Hematopoietic multipotent progenitor cell treated with erythropoietin and hydrocortisone succinate and interleukin-3 and kit ligand, for 17 days (in vitro differentiated cells): ENCODE results near the gene SZT2.
A peak's percentile ranks its signal among the peaks of the same experiment; 100 is the strongest.

Experiments used
- DNase-seq: peaks from one replicate; pipeline ENCODE4 v3.0.0-alpha.2; 2015; ENCODE audit warnings: low spot score

The SZT2 gene

GRCh38 chr1:43423672-43424550, 34.2 kb downstream of the SZT2 start:
- peak; percentile 43 for DNase-seq

- DNase-seq = no peak
Measured at GRCh38 chr1:43425045-43425444, 35.3 kb downstream of the SZT2 start.

GRCh38 chr1:43426221-43426620, 36.5 kb downstream of the SZT2 start:
- no peak for DNase-seq

GRCh38 chr1:43427524-43427923, 37.8 kb downstream of the SZT2 start:
- no peak for DNase-seq

- no peak for DNase-seq
Measured at GRCh38 chr1:43427941-43428340, 38.2 kb downstream of the SZT2 start.

GRCh38 chr1:43430831-43431230, 41.1 kb downstream of the SZT2 start:
- DNase-seq = no peak

- DNase-seq = no peak
Measured at GRCh38 chr1:43431676-43432075, 42.0 kb downstream of the SZT2 start.

- DNase-seq = no peak
Measured at GRCh38 chr1:43432171-43432860, 42.6 kb downstream of the SZT2 start.

- no peak for DNase-seq
Measured at GRCh38 chr1:43432907-43433306, 43.2 kb downstream of the SZT2 start.

GRCh38 chr1:43434256-43434655, 44.6 kb downstream of the SZT2 start:
- DNase-seq = no peak

GRCh38 chr1:43435146-43436145, 45.7 kb downstream of the SZT2 start:
- no peak for DNase-seq

- DNase-seq = no peak
Measured at GRCh38 chr1:43436371-43436770, 46.7 kb downstream of the SZT2 start.

GRCh38 chr1:43437031-43437973, 47.6 kb downstream of the SZT2 start:
- no peak for DNase-seq

GRCh38 chr1:43438006-43438405, 48.3 kb downstream of the SZT2 start:
- no peak for DNase-seq

GRCh38 chr1:43438576-43438952, 48.9 kb downstream of the SZT2 start:
- DNase-seq = no peak

- no peak for DNase-seq
Measured at GRCh38 chr1:43438953-43439581, 49.4 kb downstream of the SZT2 start.

- DNase-seq = no peak
Measured at GRCh38 chr1:43439781-43440180, 50.1 kb downstream of the SZT2 start.

GRCh38 chr1:43440358-43440757, 50.7 kb downstream of the SZT2 start:
- DNase-seq = no peak

GRCh38 chr1:43441166-43441893, 51.6 kb downstream of the SZT2 start:
- no peak for DNase-seq
